IMR-90 (cell line): ENCODE data around the gene SMAD7. TPM values are rescaled to one million over a fixed set of nuclear protein-coding genes. Genes with fewer than 3 reads are reported as not detected.

Experiments
- ATAC-seq: fragments of 200-7000 bp; cut with Tn5 transposase; 2 replicates; pipeline ENCODE4 v1.9.1; 2020; ENCODE audit warnings: low read depth, mild to moderate bottlenecking, moderate library complexity
- BruUV-seq: library from RNA; stranded (reverse); fragments of 400-500 nt; replicated peaks from 2 replicates; lab custom pipeline; 2021; lab: Mats Ljungman, UMichigan
- CTCF ChIA-PET: fragments of 300-600 bp; formaldehyde crosslinking; extraction: SDS; loops from one replicate; lab custom pipeline; 2021; ENCODE audit warnings: antibody characterized with exemption; lab: Yijun Ruan, JAX
- POLR2A ChIA-PET: fragments of 300-600 bp; sonication (Branson Sonifier 250); formaldehyde crosslinking; loops from one replicate; lab custom pipeline; 2022; ENCODE audit warnings: antibody characterized with exemption; ENCODE audit not compliant: unreplicated experiment; lab: Charles Lee
- DNase-seq: peaks from one replicate; pipeline ENCODE4 v3.0.0; 2013
- H2AFZ ChIP-seq: replicated peaks from 2 replicates; pipeline ENCODE3; 2013; ENCODE audit warnings: low read length, mild to moderate bottlenecking; ENCODE audit not compliant: poor library complexity
- H2AK5ac ChIP-seq: 2 replicates; pipeline ENCODE4 v1.6.1; 2013; ENCODE audit warnings: low read depth, low read length, inconsistent platforms
- H2AK9ac ChIP-seq: replicated peaks from 2 replicates; pipeline ENCODE3; 2013; ENCODE audit warnings: mild to moderate bottlenecking, low read depth, low read length, moderate library complexity; ENCODE audit not compliant: poor library complexity
- H2BK120ac ChIP-seq: 2 replicates; pipeline ENCODE4 v1.6.1; 2013; ENCODE audit warnings: low read depth, low read length, inconsistent platforms
- H2BK15ac ChIP-seq: 3 replicates; pipeline ENCODE4 v1.6.1; 2013; ENCODE audit warnings: low read depth, low read length, inconsistent platforms
- H2BK20ac ChIP-seq: 2 replicates; pipeline ENCODE4 v1.6.1; 2013; ENCODE audit warnings: low read depth, mild to moderate bottlenecking, inconsistent platforms, low read length, moderate library complexity
- H2BK5ac ChIP-seq: 2 replicates; pipeline ENCODE4 v1.6.1; 2013; ENCODE audit warnings: mild to moderate bottlenecking, low read depth, low read length, inconsistent platforms; ENCODE audit not compliant: poor library complexity, severe bottlenecking
- H3K14ac ChIP-seq: replicated peaks from 2 replicates; pipeline ENCODE4 v1.6.1; 2013; ENCODE audit warnings: low read depth, low read length, inconsistent platforms
- H3K18ac ChIP-seq: 2 replicates; pipeline ENCODE4 v1.6.1; 2013; ENCODE audit warnings: low read depth, low read length, control low read depth
- H3K23ac ChIP-seq: 2 replicates; pipeline ENCODE4 v1.6.1; 2013; ENCODE audit warnings: low read depth, low read length, inconsistent platforms
- H3K27ac ChIP-seq: 2 replicates; pipeline ENCODE4 v1.5.1; 2013; ENCODE audit warnings: mild to moderate bottlenecking, control low read depth, low read length; ENCODE audit not compliant: insufficient read depth
- H3K27me3 ChIP-seq: 2 replicates; pipeline ENCODE4 v1.6.1; 2013; ENCODE audit warnings: low read length; ENCODE audit not compliant: control insufficient read depth, insufficient read depth
- H3K36me3 ChIP-seq: 2 replicates; pipeline ENCODE4 v1.6.1; 2013; ENCODE audit warnings: low read length, mixed read lengths; ENCODE audit not compliant: control insufficient read depth, insufficient read depth
- H3K4ac ChIP-seq: 2 replicates; pipeline ENCODE4 v1.6.1; 2013; ENCODE audit warnings: low read depth, low read length, inconsistent platforms
- H3K4me1 ChIP-seq: 2 replicates; pipeline ENCODE4 v1.6.1; 2013; ENCODE audit warnings: low read length, mixed read lengths; ENCODE audit not compliant: control insufficient read depth, insufficient read depth
- H3K4me2 ChIP-seq: 2 replicates; pipeline ENCODE4 v1.6.1; 2013; ENCODE audit warnings: low read depth, mild to moderate bottlenecking, control low read depth, low read length, moderate library complexity
- H3K4me3 ChIP-seq: 2 replicates; pipeline ENCODE4 v1.5.1; 2013; ENCODE audit warnings: low read depth, mild to moderate bottlenecking, control low read depth, low read length, moderate library complexity; ENCODE audit not compliant: insufficient read depth
- H3K56ac ChIP-seq: 2 replicates; pipeline ENCODE4 v1.6.1; 2013; ENCODE audit warnings: low read length, inconsistent platforms; ENCODE audit not compliant: insufficient read depth; ENCODE audit errors: extremely low read depth
- H3K79me1 ChIP-seq, 2 experiments: 2 replicates each; pipeline ENCODE4 v1.6.1; 2013; ENCODE audit warnings: low read length in 2 of 2, inconsistent platforms in 1 of 2, low read depth in 1 of 2
- H3K9ac ChIP-seq: 2 replicates; pipeline ENCODE4 v1.6.1; 2013; ENCODE audit warnings: low read depth, low read length, control low read depth
- H3K9me1 ChIP-seq: 2 replicates; pipeline ENCODE4 v1.6.1; 2013; ENCODE audit warnings: low read length, inconsistent platforms; ENCODE audit not compliant: insufficient read depth
- H3K9me3 ChIP-seq: 2 replicates; pipeline ENCODE4 v1.6.1; 2013; ENCODE audit warnings: low read length; ENCODE audit not compliant: control insufficient read depth, insufficient read depth
- H4K20me1 ChIP-seq: 2 replicates; pipeline ENCODE4 v1.6.1; 2013; ENCODE audit warnings: low read length, inconsistent platforms; ENCODE audit not compliant: insufficient read depth
- H4K5ac ChIP-seq: 2 replicates; pipeline ENCODE4 v1.6.1; 2013; ENCODE audit warnings: mild to moderate bottlenecking, low read depth, low read length, control low read depth
- H4K8ac ChIP-seq, 2 experiments: 2 replicates each; pipeline ENCODE4 v1.6.1; 2013; ENCODE audit warnings: low read depth in 2 of 2, low read length in 2 of 2, control low read depth in 1 of 2, inconsistent platforms in 1 of 2
- H4K91ac ChIP-seq: 2 replicates; pipeline ENCODE4 v1.6.1; 2013; ENCODE audit warnings: low read depth, low read length, inconsistent platforms; ENCODE audit not compliant: insufficient read depth
- BHLHE40 ChIP-seq: fragments of 150-350 bp; IDR thresholded peaks from 2 replicates; pipeline ENCODE4 v1.6.1; 2016; ENCODE audit warnings: mild to moderate bottlenecking, low read depth, low read length
- CEBPB ChIP-seq: IDR thresholded peaks from 2 replicates; pipeline ENCODE4 v1.6.1; 2012; ENCODE audit warnings: low read depth, low read length, improper control_type of control experiment
- ELK1 ChIP-seq: fragments of 150-350 bp; IDR thresholded peaks from 2 replicates; pipeline ENCODE4 v1.6.1; 2016; ENCODE audit warnings: low read depth, mild to moderate bottlenecking, low read length, moderate library complexity, borderline replicate concordance
- FOS ChIP-seq: fragments of 150-350 bp; IDR thresholded peaks from 2 replicates; pipeline ENCODE4 v1.6.1; 2016; ENCODE audit warnings: low read depth, low read length
- MAFK ChIP-seq: IDR thresholded peaks from 2 replicates; pipeline ENCODE4 v1.6.1; 2012; ENCODE audit warnings: low read depth, low read length, improper control_type of control experiment
- MXI1 ChIP-seq: IDR thresholded peaks from 2 replicates; pipeline ENCODE4 v1.6.1; 2012; ENCODE audit warnings: low read depth, mild to moderate bottlenecking, low read length, moderate library complexity, borderline replicate concordance
- POLR2A ChIP-seq: IDR thresholded peaks from 2 replicates; pipeline ENCODE4 v1.6.1; 2012; ENCODE audit warnings: mild to moderate bottlenecking, low read depth, low read length
- RAD21 ChIP-seq: IDR thresholded peaks from 2 replicates; pipeline ENCODE4 v1.6.1; 2012; ENCODE audit warnings: low read length, improper control_type of control experiment
- RCOR1 ChIP-seq: IDR thresholded peaks from 2 replicates; pipeline ENCODE4 v1.6.1; 2012; ENCODE audit warnings: mild to moderate bottlenecking, low read length, improper control_type of control experiment; ENCODE audit not compliant: insufficient replicate concordance
- RFX5 ChIP-seq: IDR thresholded peaks from 2 replicates; pipeline ENCODE4 v1.8.0; 2012; ENCODE audit warnings: low read depth, mild to moderate bottlenecking, low read length, moderate library complexity
- USF2 ChIP-seq: fragments of 150-350 bp; IDR thresholded peaks from 2 replicates; pipeline ENCODE4 v1.6.1; 2017; ENCODE audit warnings: mild to moderate bottlenecking, antibody characterized with exemption, low read length, low read depth
- dilution Hi-C: fragments of 300-500 bp; cut with HindIII; formaldehyde crosslinking; loops from one replicate; pipeline ENCODE4 v1.14.3; 2018; ENCODE audit warnings: low sequenced_read_pairs; ENCODE audit not compliant: unreplicated experiment
- in situ Hi-C: fragments of 300-500 bp; cut with MboI; formaldehyde crosslinking; loops from 3 replicates; pipeline ENCODE4 v1.14.3; 2019; ENCODE audit warnings: low sequenced_read_pairs, inconsistent platforms, mixed read lengths
- intact Hi-C: fragments of 100-400 bp; cut with micrococcal nuclease; formaldehyde crosslinking; loops from 2 replicates; pipeline ENCODE4 v1.10.0; 2022
- polyA plus RNA-seq, 3 experiments: library from polyadenylated mRNA; depleted of rRNA; stranded (reverse); fragments of >200 nt; gene quantifications; 2 replicates each; pipeline ENCODE4 v1.2.3, GENCODE V29; 2012; ENCODE audit warnings: low replicate concordance in 1 of 3
- total RNA-seq: library from RNA; depleted of rRNA; stranded (reverse); fragments of >200 nt; gene quantifications from 2 replicates; pipeline ENCODE4 v1.2.3, GENCODE V29; 2012

The SMAD7 gene
- total and polyA plus RNA-seq, 2 of the 4 experiments (the other 2 are of a cell fraction): 15.8 to 17.6 TPM

- Histone ChIP-seq H3K23ac (peak overlapping the region; percentile 74), H2BK15ac (no peak overlapping the region; the same call in 2 of the 3 replicates), H2AK9ac (peak overlapping the region; percentile 62), H3K4me1 (peaks cover 39% of the 10 kb centered on the region), H4K91ac (no peak overlapping the region), H3K9me1 (peaks cover 35% of the 10 kb centered on the region), H4K8ac (no peak overlapping the region), H3K79me1 (peaks cover 4 to 63% of the 10 kb centered on the region in 2 experiments; a peak in 2 of 4 replicates), H2BK5ac (no peak overlapping the region), H2BK20ac (no peak overlapping the region), H4K5ac (no peak overlapping the region), H3K18ac (no peak overlapping the region), H2AK5ac (peak overlapping the region; percentile 24; the same call in 1 of the 2 replicates), H4K20me1 (peaks cover 93% of the 10 kb centered on the region), H3K4ac (peak overlapping the region; percentile 43), H3K9me3 (no peaks in the 10 kb centered on the region), H3K4me3 (no peak overlapping the region), H3K27ac (no peak overlapping the region), H3K36me3 (peaks cover 40% of the 10 kb centered on the region), H3K27me3 (no peaks in the 10 kb centered on the region), H3K56ac (no peak overlapping the region), H3K14ac (peak overlapping the region; percentile 54; the same call in 1 of the 2 replicates), H2BK120ac (peak overlapping the region; percentile 10; the same call in 1 of the 2 replicates), H3K4me2 (peak overlapping the region; percentile 32), H3K9ac (no peak overlapping the region), H2AFZ (no peak overlapping the region)
- ChIA-PET POLR2A (no interaction called here), CTCF (interaction anchor here (1.5 kb wide), 1 partner anchor 169 kb away, joined by 3 read pairs; no protein-coding TSS in a partner anchor)
- ATAC-seq: no peak
- TF ChIP-seq CEBPB (no peak), FOS (no peak), MAFK (no peak), ELK1 (no peak), MXI1 (no peak), POLR2A (no peak), BHLHE40 (no peak), RAD21 (no peak), RCOR1 (no peak), USF2 (no peak), RFX5 (no peak)
- DNase-seq: no peak
- in situ Hi-C loops (loop anchor here (10.0 to 25.0 kb wide), 2 partner anchors 229 to 409 kb away; partner anchors contain the start of gene CTIF), dilution Hi-C loops (no loop called here), intact Hi-C loops (loop anchor here (5.0 kb wide), 1 partner anchor 79 kb away; no protein-coding TSS in a partner anchor)
- no TSS peak for BruUV-seq
Measured at GRCh38 chr18:48945953-48946217, 4.9 kb downstream of the SMAD7 start.
